ENCODE measurements around the gene IRAK2.

IRAK2 gene

GRCh38 chr3:10274601-10275000, 109.9 kb downstream of the IRAK2 start:
- H3K36me3 Mint-ChIP-seq (ENCODE audit: low read depth) = peaks cover 87% of the 10 kb centered on the region
- no peaks in the 10 kb centered on the region for H3K9me3 Mint-ChIP-seq
- peaks cover 37% of the 10 kb centered on the region for H3K4me1 Mint-ChIP-seq (ENCODE audit: low read depth)
- no peak overlapping the region for H3K27ac Mint-ChIP-seq
- no peaks in the 10 kb centered on the region for H3K27me3 Mint-ChIP-seq
- intact Hi-C loops (cut with micrococcal nuclease) = no loop called here
- no peak overlapping the region for H3K4me3 Mint-ChIP-seq

- peaks cover 45% of the 10 kb centered on the region for H3K4me1 Mint-ChIP-seq (ENCODE audit: low read depth)
- peaks cover 87% of the 10 kb centered on the region for H3K36me3 Mint-ChIP-seq (ENCODE audit: low read depth)
- no peak overlapping the region for H3K27ac Mint-ChIP-seq
- H3K9me3 Mint-ChIP-seq = no peaks in the 10 kb centered on the region
- no peak overlapping the region for H3K4me3 Mint-ChIP-seq
- no peaks in the 10 kb centered on the region for H3K27me3 Mint-ChIP-seq
- intact Hi-C loops (cut with micrococcal nuclease) = no loop called here
These were observed 112.5 kb downstream of the IRAK2 start for GRCh38 chr3:10277115-10277625.

- Mint-ChIP-seq H3K27ac (no peak overlapping the region), H3K4me3 (no peak overlapping the region), H3K36me3 (ENCODE audit: low read depth) (peaks cover 84% of the 10 kb centered on the region), H3K9me3 (no peaks in the 10 kb centered on the region), H3K4me1 (ENCODE audit: low read depth) (peaks cover 33% of the 10 kb centered on the region), H3K27me3 (no peaks in the 10 kb centered on the region)
- intact Hi-C loops (cut with micrococcal nuclease) = no loop called here
These were observed 113.8 kb downstream of the IRAK2 start for GRCh38 chr3:10278501-10278900.

- intact Hi-C loops (cut with micrococcal nuclease) = no loop called here
- Mint-ChIP-seq H3K4me3 (no peak overlapping the region), H3K27ac (no peak overlapping the region), H3K4me1 (ENCODE audit: low read depth) (peaks cover 30% of the 10 kb centered on the region), H3K27me3 (no peaks in the 10 kb centered on the region), H3K9me3 (no peaks in the 10 kb centered on the region), H3K36me3 (ENCODE audit: low read depth) (peaks cover 91% of the 10 kb centered on the region)
These were observed 114.9 kb downstream of the IRAK2 start for GRCh38 chr3:10279384-10280176.

- Mint-ChIP-seq H3K9me3 (no peaks in the 10 kb centered on the region), H3K27me3 (no peaks in the 10 kb centered on the region), H3K4me1 (ENCODE audit: low read depth) (peaks cover 36% of the 10 kb centered on the region), H3K36me3 (ENCODE audit: low read depth) (peaks cover 95% of the 10 kb centered on the region), H3K4me3 (no peak overlapping the region), H3K27ac (no peak overlapping the region)
- intact Hi-C loops (cut with micrococcal nuclease) = no loop called here
These were observed 115.4 kb downstream of the IRAK2 start for GRCh38 chr3:10280177-10280529.

GRCh38 chr3:10280571-10280970, 115.9 kb downstream of the IRAK2 start:
- Mint-ChIP-seq H3K9me3 (no peaks in the 10 kb centered on the region), H3K4me3 (no peak overlapping the region), H3K27me3 (no peaks in the 10 kb centered on the region), H3K36me3 (ENCODE audit: low read depth) (peaks cover 95% of the 10 kb centered on the region), H3K27ac (no peak overlapping the region), H3K4me1 (ENCODE audit: low read depth) (peaks cover 40% of the 10 kb centered on the region)
- intact Hi-C loops (cut with micrococcal nuclease) = no loop called here

GRCh38 chr3:10281951-10282350, 117.2 kb downstream of the IRAK2 start:
- Mint-ChIP-seq H3K4me1 (ENCODE audit: low read depth) (peaks cover 43% of the 10 kb centered on the region), H3K9me3 (no peaks in the 10 kb centered on the region), H3K36me3 (ENCODE audit: low read depth) (peaks cover 92% of the 10 kb centered on the region), H3K27me3 (no peaks in the 10 kb centered on the region), H3K4me3 (no peak overlapping the region), H3K27ac (no peak overlapping the region)
- intact Hi-C loops (cut with micrococcal nuclease) = no loop called here

GRCh38 chr3:10283638-10284037, 118.9 kb downstream of the IRAK2 start:
- Mint-ChIP-seq H3K9me3 (no peaks in the 10 kb centered on the region), H3K27me3 (no peaks in the 10 kb centered on the region), H3K36me3 (ENCODE audit: low read depth) (peaks cover 92% of the 10 kb centered on the region), H3K27ac (no peak overlapping the region), H3K4me1 (ENCODE audit: low read depth) (peaks cover 42% of the 10 kb centered on the region), H3K4me3 (no peak overlapping the region)
- intact Hi-C loops (cut with micrococcal nuclease) = no loop called here

- Mint-ChIP-seq H3K9me3 (no peaks in the 10 kb centered on the region), H3K4me1 (ENCODE audit: low read depth) (peaks cover 33% of the 10 kb centered on the region), H3K27me3 (no peaks in the 10 kb centered on the region), H3K27ac (peak overlapping the region; percentile 33), H3K4me3 (no peak overlapping the region), H3K36me3 (ENCODE audit: low read depth) (peaks cover 92% of the 10 kb centered on the region)
- intact Hi-C loops (cut with micrococcal nuclease) = no loop called here
These were observed 119.8 kb downstream of the IRAK2 start for GRCh38 chr3:10284496-10284895.

- intact Hi-C loops (cut with micrococcal nuclease) = no loop called here
- Mint-ChIP-seq H3K4me3 (no peak overlapping the region), H3K27me3 (no peaks in the 10 kb centered on the region), H3K4me1 (ENCODE audit: low read depth) (peaks cover 24% of the 10 kb centered on the region), H3K9me3 (no peaks in the 10 kb centered on the region), H3K36me3 (ENCODE audit: low read depth) (peaks cover 92% of the 10 kb centered on the region), H3K27ac (peak overlapping the region; percentile 33)
These were observed 120.8 kb downstream of the IRAK2 start for GRCh38 chr3:10285272-10286132.

- peaks cover 28% of the 10 kb centered on the region for H3K4me1 Mint-ChIP-seq (ENCODE audit: low read depth)
- no peak overlapping the region for H3K4me3 Mint-ChIP-seq
- no peaks in the 10 kb centered on the region for H3K9me3 Mint-ChIP-seq
- H3K36me3 Mint-ChIP-seq (ENCODE audit: low read depth) = peaks cover 90% of the 10 kb centered on the region
- intact Hi-C loops (cut with micrococcal nuclease) = no loop called here
- no peak overlapping the region for H3K27ac Mint-ChIP-seq
- H3K27me3 Mint-ChIP-seq = no peaks in the 10 kb centered on the region
These were observed 121.4 kb downstream of the IRAK2 start for GRCh38 chr3:10286133-10286524.

GRCh38 chr3:10286596-10287295, 122.0 kb downstream of the IRAK2 start:
- intact Hi-C loops (cut with micrococcal nuclease) = no loop called here
- Mint-ChIP-seq H3K36me3 (ENCODE audit: low read depth) (peaks cover 84% of the 10 kb centered on the region), H3K4me1 (ENCODE audit: low read depth) (peaks cover 34% of the 10 kb centered on the region), H3K4me3 (no peak overlapping the region), H3K27me3 (no peaks in the 10 kb centered on the region), H3K27ac (no peak overlapping the region), H3K9me3 (no peaks in the 10 kb centered on the region)

- no peaks in the 10 kb centered on the region for H3K27me3 Mint-ChIP-seq
- H3K4me3 Mint-ChIP-seq = no peak overlapping the region
- peaks cover 74% of the 10 kb centered on the region for H3K36me3 Mint-ChIP-seq (ENCODE audit: low read depth)
- intact Hi-C loops (cut with micrococcal nuclease) = no loop called here
- H3K4me1 Mint-ChIP-seq (ENCODE audit: low read depth) = peaks cover 47% of the 10 kb centered on the region
- no peak overlapping the region for H3K27ac Mint-ChIP-seq
- H3K9me3 Mint-ChIP-seq = no peaks in the 10 kb centered on the region
These were observed 123.3 kb downstream of the IRAK2 start for GRCh38 chr3:10287936-10288574.
